Measurements from ENCODE around the gene RPS6KA4.
"Not testable (repeated sequence)": the region's sequence is repeated elsewhere in the genome, so short reads cannot be mapped to it uniquely, and the experiment has no call there.

Gene RPS6KA4

DNA sequence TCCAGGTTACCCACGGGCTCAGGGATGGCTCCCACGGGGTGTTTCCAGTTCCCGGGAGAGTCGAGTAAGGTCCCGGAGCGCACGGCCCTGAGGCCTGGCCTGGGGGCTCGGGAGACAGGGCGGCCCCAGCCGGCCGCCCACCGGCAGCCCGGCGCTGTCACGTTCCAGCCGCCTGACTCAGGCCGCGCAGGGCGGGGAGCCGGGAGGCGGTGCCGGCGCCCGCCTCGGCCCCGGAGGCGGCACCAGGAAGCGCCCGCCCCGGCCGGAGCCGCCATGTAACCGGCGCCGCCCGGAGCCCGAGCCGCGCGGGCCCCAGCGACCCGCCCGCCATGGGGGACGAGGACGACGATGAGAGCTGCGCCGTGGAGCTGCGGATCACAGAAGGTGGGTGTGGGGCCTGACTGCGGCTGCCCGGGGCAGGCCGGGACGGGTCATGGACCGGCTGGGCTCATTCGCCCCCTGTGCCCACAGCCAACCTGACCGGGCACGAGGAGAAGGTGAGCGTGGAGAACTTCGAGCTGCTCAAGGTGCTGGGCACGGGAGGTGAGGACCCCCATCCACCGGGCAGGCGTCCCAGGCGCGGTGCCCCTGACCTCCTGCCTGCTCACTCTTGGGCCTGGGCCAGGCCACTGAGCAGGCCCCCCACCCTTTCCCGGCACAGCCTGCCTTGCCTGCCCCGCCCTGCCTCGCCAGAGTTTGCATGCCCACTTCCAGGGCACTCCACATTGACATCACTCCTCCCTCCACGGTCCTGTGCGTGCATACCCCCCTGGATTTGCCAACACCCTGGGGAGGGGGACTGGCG is at the start of gene RPS6KA4:
TSS of gene RPS6KA4 (plus strand) at position 256 of the 805 bp plus-strand sequence. CDS start at position 330, 74 bp downstream.
- in situ Hi-C loops (cut with HindIII; ENCODE audit: low pct_ligation_motif_present, low pct_unique_long_range_greater_than_20kb, low sequenced_read_pairs): no loop called here
- DNase-seq: peak; percentile 68

DNA sequence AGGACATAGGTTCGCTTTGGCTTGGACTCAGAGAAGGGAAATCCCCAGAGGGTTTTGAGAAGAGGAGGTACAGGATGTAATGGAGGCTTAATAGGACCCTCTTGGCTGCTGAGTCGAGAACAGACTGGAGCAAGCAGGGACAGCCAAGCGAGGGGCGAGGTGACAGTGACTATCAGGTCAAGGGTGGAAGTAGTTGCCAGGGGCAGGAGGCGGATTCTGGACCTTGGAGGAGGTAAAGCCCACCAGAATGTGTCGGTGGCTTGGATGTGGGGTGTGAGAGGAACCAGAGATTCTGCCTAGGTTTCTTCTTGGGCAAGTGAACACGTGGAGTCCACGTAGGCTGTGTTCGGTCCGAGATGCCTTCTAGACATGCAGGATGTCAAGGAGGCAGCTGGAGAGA is 46.0 kb upstream of the RPS6KA4 start:
- no peak for DNase-seq
- in situ Hi-C loops (cut with HindIII; ENCODE audit: low pct_ligation_motif_present, low pct_unique_long_range_greater_than_20kb, low sequenced_read_pairs): no loop called here

DNA sequence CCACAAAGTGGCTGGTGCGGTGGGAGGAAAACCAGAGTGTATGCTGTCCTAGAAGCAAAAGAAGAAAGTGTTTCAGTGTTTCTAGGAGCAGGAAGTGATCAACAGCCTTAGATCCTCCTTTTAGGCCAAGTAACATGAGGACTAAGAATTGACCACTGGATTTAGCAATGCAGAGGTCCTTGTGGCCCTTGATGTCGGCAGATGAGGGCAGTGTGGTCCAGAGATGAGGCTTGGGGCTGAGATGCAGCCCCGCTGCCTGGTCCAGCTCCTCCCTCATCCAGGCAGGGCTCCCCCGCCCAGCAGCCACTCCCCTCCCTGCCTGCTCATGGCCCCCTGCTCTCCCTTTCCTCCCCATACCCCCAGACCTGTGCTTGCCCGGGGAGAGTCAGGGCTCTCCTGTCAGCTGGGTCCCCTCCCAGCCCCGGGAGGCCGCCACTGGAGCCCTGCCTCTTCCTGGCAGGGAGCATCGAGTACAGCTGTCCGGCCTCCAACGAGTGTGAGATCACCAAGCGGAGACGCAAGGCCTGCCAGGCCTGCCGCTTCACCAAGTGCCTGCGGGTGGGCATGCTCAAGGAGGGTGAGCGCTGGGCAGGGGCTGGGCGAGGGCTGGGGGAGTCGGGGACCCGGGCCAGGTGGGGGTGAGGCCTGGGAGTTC is 45.3 kb upstream of the RPS6KA4 start:
- no peak for DNase-seq
- in situ Hi-C loops (cut with HindIII; ENCODE audit: low pct_ligation_motif_present, low pct_unique_long_range_greater_than_20kb, low sequenced_read_pairs): no loop called here

DNA sequence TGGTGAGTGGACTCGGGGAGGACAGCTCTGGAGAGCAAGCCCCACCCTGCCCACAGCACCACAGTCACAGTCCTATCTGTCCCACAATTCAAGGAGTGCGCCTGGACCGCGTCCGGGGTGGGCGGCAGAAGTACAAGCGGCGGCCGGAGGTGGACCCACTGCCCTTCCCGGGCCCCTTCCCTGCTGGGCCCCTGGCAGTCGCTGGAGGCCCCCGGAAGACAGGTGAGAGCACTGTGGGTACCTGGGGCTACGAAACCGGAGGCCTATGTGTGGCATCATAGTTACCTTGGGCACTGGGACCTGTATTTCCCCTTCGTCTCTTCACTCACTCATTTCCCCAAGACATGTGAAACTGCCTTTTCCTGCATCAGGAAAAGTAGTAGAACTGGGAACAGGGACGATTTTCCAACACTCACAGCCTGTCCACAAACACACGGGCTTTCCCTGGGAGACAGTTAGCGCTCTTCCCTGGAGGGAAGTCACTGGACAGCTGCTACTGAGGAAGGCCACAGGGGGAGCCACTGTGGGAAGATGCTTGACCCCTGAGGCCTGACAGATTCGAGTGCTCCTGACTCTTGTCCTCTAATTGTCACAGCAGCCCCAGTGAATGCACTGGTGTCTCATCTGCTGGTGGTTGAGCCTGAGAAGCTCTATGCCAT is 44.7 kb upstream of the RPS6KA4 start:
- no peak for DNase-seq
- in situ Hi-C loops (cut with HindIII; ENCODE audit: low pct_ligation_motif_present, low pct_unique_long_range_greater_than_20kb, low sequenced_read_pairs): no loop called here

DNA sequence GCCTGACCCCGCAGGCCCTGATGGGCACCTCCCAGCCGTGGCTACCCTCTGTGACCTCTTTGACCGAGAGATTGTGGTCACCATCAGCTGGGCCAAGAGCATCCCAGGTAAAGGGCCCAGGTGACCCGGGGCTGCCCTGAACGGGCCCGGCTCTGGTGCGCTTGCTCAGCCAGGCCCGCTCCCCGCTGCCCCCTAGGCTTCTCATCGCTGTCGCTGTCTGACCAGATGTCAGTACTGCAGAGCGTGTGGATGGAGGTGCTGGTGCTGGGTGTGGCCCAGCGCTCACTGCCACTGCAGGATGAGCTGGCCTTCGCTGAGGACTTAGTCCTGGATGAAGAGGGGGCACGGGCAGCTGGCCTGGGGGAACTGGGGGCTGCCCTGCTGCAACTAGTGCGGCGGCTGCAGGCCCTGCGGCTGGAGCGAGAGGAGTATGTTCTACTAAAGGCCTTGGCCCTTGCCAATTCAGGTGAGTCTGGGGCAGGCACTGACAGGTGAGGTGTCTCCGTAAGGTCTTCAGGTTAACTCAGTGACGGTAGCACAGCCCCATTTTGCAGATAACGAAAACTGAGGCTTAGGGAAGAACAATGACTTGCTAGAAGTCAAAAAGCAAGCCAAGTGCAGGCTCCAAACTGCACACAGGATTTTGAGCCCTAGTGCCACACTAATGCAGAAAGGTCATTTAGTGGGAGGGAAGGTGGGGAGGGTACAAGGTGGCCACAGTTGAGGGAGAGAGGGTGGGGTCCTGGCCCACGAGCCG is 44.0 kb upstream of the RPS6KA4 start:
- no peak for DNase-seq
- in situ Hi-C loops (cut with HindIII; ENCODE audit: low pct_ligation_motif_present, low pct_unique_long_range_greater_than_20kb, low sequenced_read_pairs): no loop called here

DNA sequence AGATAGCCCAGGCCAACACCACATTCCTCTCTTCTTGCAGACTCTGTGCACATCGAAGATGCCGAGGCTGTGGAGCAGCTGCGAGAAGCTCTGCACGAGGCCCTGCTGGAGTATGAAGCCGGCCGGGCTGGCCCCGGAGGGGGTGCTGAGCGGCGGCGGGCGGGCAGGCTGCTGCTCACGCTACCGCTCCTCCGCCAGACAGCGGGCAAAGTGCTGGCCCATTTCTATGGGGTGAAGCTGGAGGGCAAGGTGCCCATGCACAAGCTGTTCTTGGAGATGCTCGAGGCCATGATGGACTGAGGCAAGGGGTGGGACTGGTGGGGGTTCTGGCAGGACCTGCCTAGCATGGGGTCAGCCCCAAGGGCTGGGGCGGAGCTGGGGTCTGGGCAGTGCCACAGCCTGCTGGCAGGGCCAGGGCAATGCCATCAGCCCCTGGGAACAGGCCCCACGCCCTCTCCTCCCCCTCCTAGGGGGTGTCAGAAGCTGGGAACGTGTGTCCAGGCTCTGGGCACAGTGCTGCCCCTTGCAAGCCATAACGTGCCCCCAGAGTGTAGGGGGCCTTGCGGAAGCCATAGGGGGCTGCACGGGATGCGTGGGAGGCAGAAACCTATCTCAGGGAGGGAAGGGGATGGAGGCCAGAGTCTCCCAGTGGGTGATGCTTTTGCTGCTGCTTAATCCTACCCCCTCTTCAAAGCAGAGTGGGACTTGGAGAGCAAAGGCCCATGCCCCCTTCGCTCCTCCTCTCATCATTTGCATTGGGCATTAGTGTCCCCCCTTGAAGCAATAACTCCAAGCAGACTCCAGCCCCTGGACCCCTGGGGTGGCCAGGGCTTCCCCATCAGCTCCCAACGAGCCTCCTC is 43.1 kb upstream of the RPS6KA4 start:
- DNase-seq; in situ Hi-C loops (cut with HindIII; ENCODE audit: low pct_ligation_motif_present, low pct_unique_long_range_greater_than_20kb, low sequenced_read_pairs): not testable (repeated sequence)

DNA sequence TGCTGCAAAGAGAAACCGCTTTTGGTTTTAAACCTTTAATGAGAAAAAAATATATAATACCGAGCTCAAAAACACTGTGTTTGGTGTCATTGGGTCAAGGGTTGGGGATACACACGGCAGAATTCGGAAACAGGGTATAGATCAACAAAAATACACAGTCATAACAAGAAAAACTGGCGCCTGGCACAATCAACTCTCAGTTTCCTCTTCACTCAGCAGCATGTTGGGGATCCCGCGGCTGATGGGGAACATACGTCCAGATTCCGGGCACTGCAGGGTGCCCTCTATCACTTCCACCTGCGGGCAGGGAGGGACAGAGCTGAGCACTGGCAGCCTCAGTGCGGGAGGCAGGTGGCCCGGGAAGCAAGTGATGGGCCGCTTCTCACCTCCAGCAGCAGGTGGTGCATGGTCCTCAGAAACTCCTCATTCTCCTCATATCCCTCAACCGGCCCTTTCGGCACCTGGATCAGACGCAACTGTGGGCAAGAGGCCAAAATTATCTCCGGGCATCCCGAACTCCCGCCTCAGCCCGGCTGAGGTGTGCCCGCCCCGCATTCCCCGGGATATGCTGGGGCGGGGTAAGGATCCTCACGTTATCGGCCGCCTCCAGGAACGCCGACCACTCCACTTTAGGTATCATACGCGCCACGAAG is 42.2 kb upstream of the RPS6KA4 start:
- in situ Hi-C loops (cut with HindIII; ENCODE audit: low pct_ligation_motif_present, low pct_unique_long_range_greater_than_20kb, low sequenced_read_pairs): no loop called here
- DNase-seq: peak; percentile 51

DNA sequence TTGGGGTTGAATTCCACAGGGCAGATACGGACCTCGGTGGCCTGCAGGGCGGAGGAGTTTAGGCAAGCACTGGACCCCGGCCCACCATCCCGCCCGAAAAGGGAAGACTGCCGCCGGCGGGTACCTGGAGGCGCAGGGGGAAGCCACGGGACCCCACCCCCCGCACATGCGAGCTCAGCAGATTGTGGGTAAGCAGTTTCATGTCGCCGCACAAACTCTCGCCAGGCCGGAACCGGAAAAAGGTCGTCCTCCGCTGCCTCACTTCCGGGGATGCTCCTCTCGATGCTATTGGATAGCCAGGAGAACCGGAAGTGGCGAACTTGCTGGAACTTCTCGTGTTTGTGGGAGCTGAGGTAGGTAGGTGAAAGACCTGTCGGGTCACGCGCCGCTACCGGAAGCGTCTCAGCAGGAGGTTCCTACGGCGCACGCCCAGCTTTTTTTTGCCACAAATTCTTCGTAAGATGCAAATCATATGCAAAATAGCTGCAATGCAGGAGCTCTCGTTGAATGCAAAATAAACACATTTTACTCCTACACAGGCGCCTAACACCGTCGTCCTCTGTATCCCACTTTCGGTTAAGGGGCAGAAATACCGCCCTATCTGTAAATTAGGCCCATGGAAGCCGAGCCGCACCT is 41.5 kb upstream of the RPS6KA4 start, which contains the start of gene TRMT112:
TSS of gene TRMT112 (minus strand) at position 235 of the 636 bp plus-strand sequence. CDS start at position 202, 33 bp downstream.
- in situ Hi-C loops (cut with HindIII; ENCODE audit: low pct_ligation_motif_present, low pct_unique_long_range_greater_than_20kb, low sequenced_read_pairs): no loop called here
- peak; percentile 97 for DNase-seq

DNA sequence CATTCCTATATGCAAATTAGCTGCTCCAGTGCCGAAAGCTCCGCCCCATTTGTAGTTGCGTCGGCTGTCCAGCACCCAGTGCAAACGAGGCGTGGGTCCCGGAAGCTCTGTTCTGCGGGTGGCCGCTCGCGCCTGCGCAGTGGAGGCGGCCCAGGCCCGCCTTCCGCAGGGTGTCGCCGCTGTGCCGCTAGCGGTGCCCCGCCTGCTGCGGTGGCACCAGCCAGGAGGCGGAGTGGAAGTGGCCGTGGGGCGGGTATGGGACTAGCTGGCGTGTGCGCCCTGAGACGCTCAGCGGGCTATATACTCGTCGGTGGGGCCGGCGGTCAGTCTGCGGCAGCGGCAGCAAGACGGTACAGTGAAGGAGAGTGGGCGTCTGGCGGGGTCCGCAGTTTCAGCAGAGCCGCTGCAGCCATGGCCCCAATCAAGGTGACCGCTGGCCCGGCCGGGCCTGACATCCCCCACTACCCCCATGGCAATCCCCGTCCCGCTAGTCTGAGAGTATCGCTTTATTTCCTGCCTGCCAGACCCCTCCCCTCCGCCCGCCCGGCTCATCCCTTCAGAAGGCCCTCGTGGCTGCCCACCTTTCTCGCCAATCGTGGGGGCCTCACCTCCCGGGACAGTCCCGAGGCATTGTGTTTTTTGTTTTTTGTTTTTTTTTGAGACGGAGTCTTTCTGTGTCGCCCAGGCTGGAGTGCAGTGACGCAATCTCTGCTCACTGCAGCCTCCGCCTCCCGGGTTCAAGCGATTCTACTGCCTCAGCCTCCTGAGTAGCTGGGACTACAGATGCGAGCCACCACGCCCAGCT is 40.8 kb upstream of the RPS6KA4 start, which contains the start of gene PRDX5:
TSS of gene PRDX5 (plus strand) at position 161 of the 805 bp plus-strand sequence. CDS start at position 256, 95 bp downstream.
- in situ Hi-C loops (cut with HindIII; ENCODE audit: low pct_ligation_motif_present, low pct_unique_long_range_greater_than_20kb, low sequenced_read_pairs): no loop called here
- DNase-seq: peak; percentile 93

DNA sequence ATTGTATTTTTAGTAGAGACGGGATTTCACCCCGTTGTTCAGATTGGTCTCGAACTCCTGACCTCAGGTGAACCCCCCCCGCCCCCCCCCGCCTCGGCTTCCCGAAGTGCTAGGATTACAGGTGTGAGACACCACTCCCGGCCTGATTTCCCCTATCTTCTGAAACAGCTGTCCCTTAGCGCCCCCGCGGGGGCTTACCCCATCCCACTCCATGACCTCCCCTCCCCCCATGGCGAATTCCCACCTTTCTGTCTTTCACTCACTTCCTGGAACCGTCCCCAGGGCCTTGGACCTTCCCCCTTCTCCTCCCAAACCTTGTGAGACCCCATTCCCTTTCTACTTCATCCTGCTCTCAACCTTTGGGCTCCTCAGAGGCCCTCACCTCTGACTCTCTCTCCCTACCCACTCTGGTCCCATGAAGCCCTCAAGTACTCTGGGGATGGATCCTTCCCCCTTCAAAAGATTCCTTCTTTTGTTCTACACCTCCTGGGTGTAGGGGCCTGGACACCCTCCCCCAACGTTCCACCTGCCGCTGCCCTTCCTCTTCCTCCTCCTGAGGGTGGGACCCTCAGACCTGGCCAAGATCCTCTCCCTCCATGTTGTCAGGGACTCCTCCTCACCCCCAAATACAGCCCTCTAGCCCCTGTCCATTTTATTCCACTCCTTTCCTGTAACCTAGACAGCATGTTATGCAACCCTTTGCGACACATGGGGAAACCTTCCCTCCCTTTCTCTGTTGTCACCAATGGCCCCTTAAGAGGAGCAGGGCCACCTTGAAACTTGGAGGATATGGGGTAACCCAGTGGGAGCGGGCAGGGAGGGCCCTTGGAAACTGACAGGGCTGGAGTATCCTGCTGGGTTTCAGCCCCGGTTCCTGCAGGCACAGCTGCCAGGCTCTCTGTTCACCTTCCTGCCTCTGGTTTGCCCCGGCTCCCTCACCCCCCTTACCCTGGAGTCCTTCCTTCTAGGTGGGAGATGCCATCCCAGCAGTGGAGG is 39.9 kb upstream of the RPS6KA4 start:
- in situ Hi-C loops (cut with HindIII; ENCODE audit: low pct_ligation_motif_present, low pct_unique_long_range_greater_than_20kb, low sequenced_read_pairs): no loop called here
- no peak for DNase-seq

DNA sequence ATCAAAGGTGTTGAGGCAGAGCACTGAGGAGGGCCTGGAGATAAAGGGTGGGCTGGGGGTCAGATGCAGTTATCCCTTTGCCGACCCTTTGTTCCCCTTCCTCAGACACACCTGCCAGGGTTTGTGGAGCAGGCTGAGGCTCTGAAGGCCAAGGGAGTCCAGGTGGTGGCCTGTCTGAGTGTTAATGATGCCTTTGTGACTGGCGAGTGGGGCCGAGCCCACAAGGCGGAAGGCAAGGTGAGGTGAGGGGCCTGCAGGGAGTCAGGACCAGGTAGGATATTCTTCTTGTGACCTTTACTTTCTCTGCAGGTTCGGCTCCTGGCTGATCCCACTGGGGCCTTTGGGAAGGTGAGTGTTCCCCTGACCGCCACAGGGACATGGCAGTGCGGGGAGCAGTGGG is 38.4 kb upstream of the RPS6KA4 start:
- no peak for DNase-seq

DNA sequence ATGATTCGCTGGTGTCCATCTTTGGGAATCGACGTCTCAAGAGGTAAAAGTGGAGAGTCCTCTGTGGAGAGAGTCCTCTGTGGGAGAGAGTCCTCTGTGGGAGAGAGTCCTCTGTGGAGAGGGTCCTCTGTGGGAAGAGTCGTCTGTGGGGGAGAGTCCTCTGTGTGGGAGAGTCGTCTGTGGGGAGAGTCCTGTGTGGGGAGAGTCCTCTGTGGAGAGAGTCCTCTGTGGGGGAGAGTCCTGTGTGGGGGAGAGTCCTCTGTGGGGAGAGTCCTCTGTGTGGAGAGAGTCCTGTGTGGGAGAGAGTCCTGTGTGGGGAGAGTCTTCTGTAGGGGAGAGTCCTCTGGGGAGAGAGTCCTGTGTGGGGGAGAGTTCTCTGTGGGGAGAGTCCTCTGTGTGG is 37.9 kb upstream of the RPS6KA4 start:
- DNase-seq: no peak

More for the DNA sequence above, 38.4 kb upstream of the RPS6KA4 start:
- in situ Hi-C loops (cut with HindIII; ENCODE audit: low pct_ligation_motif_present, low pct_unique_long_range_greater_than_20kb, low sequenced_read_pairs): no loop called here

DNA sequence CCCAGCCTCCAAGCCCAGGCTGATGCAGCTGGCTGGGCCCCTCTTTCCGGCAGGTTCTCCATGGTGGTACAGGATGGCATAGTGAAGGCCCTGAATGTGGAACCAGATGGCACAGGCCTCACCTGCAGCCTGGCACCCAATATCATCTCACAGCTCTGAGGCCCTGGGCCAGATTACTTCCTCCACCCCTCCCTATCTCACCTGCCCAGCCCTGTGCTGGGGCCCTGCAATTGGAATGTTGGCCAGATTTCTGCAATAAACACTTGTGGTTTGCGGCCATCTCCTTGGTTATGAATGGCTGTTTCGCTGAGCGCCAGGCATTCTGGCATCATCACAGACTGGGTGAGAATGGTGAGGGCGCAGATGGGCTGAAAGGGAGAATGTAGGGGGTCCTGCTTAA is 37.4 kb upstream of the RPS6KA4 start:
- in situ Hi-C loops (cut with HindIII; ENCODE audit: low pct_ligation_motif_present, low pct_unique_long_range_greater_than_20kb, low sequenced_read_pairs): no loop called here
- no peak for DNase-seq

More for the DNA sequence above, 37.9 kb upstream of the RPS6KA4 start:
- in situ Hi-C loops (cut with HindIII; ENCODE audit: low pct_ligation_motif_present, low pct_unique_long_range_greater_than_20kb, low sequenced_read_pairs): no loop called here

DNA sequence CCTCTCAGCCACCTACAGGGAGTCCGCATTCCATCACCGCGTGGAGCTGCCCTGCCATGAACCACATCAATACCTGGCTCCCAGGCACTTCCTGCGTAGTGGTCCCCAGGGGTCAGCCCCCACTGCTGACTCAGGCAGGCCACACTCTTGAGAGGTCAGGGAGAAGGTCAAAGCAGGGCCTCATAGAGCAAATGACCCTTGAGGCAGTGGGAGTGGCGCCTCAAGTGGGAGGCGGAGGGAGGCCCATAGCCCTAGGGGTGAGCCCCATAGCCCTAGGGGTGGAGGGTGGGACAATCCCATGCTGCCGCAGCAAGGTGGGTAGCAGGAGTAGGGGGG is 36.1 kb upstream of the RPS6KA4 start:
- DNase-seq: no peak
- in situ Hi-C loops (cut with HindIII; ENCODE audit: low pct_ligation_motif_present, low pct_unique_long_range_greater_than_20kb, low sequenced_read_pairs): no loop called here

DNA sequence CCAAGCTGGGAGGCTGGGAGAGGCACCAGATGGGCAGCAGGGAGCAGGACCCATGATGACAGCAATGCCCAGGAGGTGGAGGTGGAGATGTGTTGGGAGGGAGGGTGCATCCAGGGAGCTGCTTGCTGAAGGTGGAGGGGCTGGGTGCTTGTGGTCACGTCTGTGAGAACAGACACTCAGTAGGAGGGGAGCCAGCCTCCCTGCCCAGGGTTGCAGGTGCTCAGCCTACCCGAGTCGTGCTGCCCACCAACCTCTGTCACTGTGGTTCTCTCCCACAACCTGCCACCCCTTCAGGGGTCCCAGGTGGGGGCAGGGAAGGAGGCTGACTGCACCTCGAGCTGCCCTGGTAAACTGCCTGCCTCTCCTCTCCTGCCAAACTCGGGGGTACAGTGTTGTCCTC is 35.6 kb upstream of the RPS6KA4 start:
- DNase-seq: no peak
- in situ Hi-C loops (cut with HindIII; ENCODE audit: low pct_ligation_motif_present, low pct_unique_long_range_greater_than_20kb, low sequenced_read_pairs): no loop called here
